OCI-LY7 (cell line): Measurements from ENCODE around the gene NEMP1. TPM values are rescaled to one million over a fixed set of nuclear protein-coding genes. Genes with fewer than 3 reads are reported as not detected.

ENCODE experiments used
- BruUV-seq: library from RNA; stranded (reverse); fragments of 400-500 nt; replicated peaks from 2 replicates; lab custom pipeline; 2021; lab: Mats Ljungman, UMichigan
- CTCF ChIA-PET: fragments of 300-600 bp; sonication (Branson Sonifier 250); formaldehyde crosslinking; loops from one replicate; lab custom pipeline; 2022; ENCODE audit warnings: antibody characterized with exemption; ENCODE audit not compliant: unreplicated experiment; lab: Charles Lee
- POLR2A ChIA-PET: fragments of 300-600 bp; sonication (Branson Sonifier 250); formaldehyde crosslinking; loops from one replicate; lab custom pipeline; 2022; ENCODE audit warnings: antibody characterized with exemption; lab: Charles Lee
- DNase-seq: peaks from one replicate; pipeline ENCODE4 v3.0.0-alpha.2; 2015; ENCODE audit warnings: low spot score
- H2AFZ ChIP-seq: fragments of 200-600 bp; sonication (generic), shearing (Covaris generic); 2 replicates; pipeline ENCODE4 v1.6.1; 2014; ENCODE audit warnings: mild to moderate bottlenecking, antibody characterized with exemption, low read length, moderate library complexity
- H3K27ac ChIP-seq: fragments of 200-600 bp; sonication (generic); 2 replicates; pipeline ENCODE4 v1.5.1; 2014; ENCODE audit warnings: mixed run types, low read depth, mild to moderate bottlenecking, moderate library complexity, low read length, inconsistent platforms; ENCODE audit not compliant: poor library complexity, severe bottlenecking
- H3K36me3 ChIP-seq: fragments of 200-600 bp; sonication (generic); 2 replicates; pipeline ENCODE4 v1.6.1; 2014; ENCODE audit warnings: mild to moderate bottlenecking, antibody characterized with exemption, low read length, moderate library complexity, mixed read lengths; ENCODE audit not compliant: insufficient read depth
- H3K4me1 ChIP-seq: fragments of 200-600 bp; sonication (generic); 2 replicates; pipeline ENCODE4 v1.5.1; 2014; ENCODE audit warnings: mild to moderate bottlenecking, low read length; ENCODE audit not compliant: insufficient read depth, poor library complexity, severe bottlenecking
- H3K4me2 ChIP-seq: fragments of 200-600 bp; sonication (generic); 2 replicates; pipeline ENCODE4 v1.6.1; 2014; ENCODE audit warnings: mild to moderate bottlenecking, low read length
- H3K4me3 ChIP-seq: fragments of 200-600 bp; sonication (generic); 2 replicates; pipeline ENCODE4 v1.5.1; 2014; ENCODE audit warnings: mild to moderate bottlenecking, low read depth, low read length; ENCODE audit not compliant: poor library complexity, severe bottlenecking
- H3K79me2 ChIP-seq: fragments of 200-600 bp; sonication (generic); 2 replicates; pipeline ENCODE4 v1.6.1; 2016; ENCODE audit warnings: low read depth, mild to moderate bottlenecking, low read length, moderate library complexity, mixed read lengths; ENCODE audit not compliant: insufficient read depth
- H3K9me2 ChIP-seq: fragments of 200-600 bp; sonication (generic); 2 replicates; pipeline ENCODE4 v1.6.1; 2016; ENCODE audit warnings: mild to moderate bottlenecking, low read length, mixed read lengths; ENCODE audit not compliant: insufficient read depth
- H3K9me3 ChIP-seq: fragments of 200-600 bp; sonication (generic); 2 replicates; pipeline ENCODE4 v1.6.1; 2014; ENCODE audit warnings: mild to moderate bottlenecking, mixed run types, low read length, mixed read lengths
- H4K20me1 ChIP-seq: fragments of 200-600 bp; sonication (generic); 2 replicates; pipeline ENCODE4 v1.6.1; 2014; ENCODE audit warnings: mild to moderate bottlenecking, antibody characterized with exemption, low read length, moderate library complexity, mixed read lengths; ENCODE audit not compliant: insufficient read depth
- CTCF ChIP-seq: fragments of 200-600 bp; sonication (generic); conservative IDR thresholded peaks from 2 replicates; pipeline ENCODE4 v1.5.1; 2014; ENCODE audit warnings: mild to moderate bottlenecking, antibody characterized with exemption, low read length, moderate library complexity, mixed read lengths
- EZH2phosphoT487 ChIP-seq: fragments of 200-600 bp; sonication (generic); IDR thresholded peaks from 2 replicates; pipeline ENCODE4 v1.6.1; 2018; ENCODE audit warnings: low read depth, borderline replicate concordance, mild to moderate bottlenecking, mixed run types, antibody characterized with exemption, low read length, moderate library complexity, mixed read lengths
- intact Hi-C: fragments of 100-400 bp; cut with micrococcal nuclease; formaldehyde crosslinking; loops from one replicate; pipeline ENCODE4 v1.10.0; 2022; ENCODE audit not compliant: unreplicated experiment
- total RNA-seq, 2 experiments: library from RNA; depleted of rRNA in 1 of 2; stranded (reverse); fragments of >200 nt in 1 of 2; shearing (Covaris generic) in 1 of 2; gene quantifications; 2 replicates each; pipeline ENCODE4 v1.2.3, GENCODE V29; 2014 to 2022

Gene NEMP1
- total RNA-seq, 2 experiments from 2014 or later = 45.7 to 86.3 TPM

- intact Hi-C loops = no loop called here
- H4K20me1 ChIP-seq = no peaks in the 10 kb centered on the region
- no TSS peak for BruUV-seq
- DNase-seq = no peak
- no peak overlapping the region for H3K27ac ChIP-seq
- H3K4me2 ChIP-seq = no peak overlapping the region
- TF ChIP-seq EZH2phosphoT487 = no peak
- TF ChIP-seq CTCF = no peak
- peaks cover 82% of the 10 kb centered on the region for H3K36me3 ChIP-seq
- ChIA-PET CTCF (interaction anchor here (0.8 kb wide), 1 partner anchor 15 kb away, joined by 4 read pairs; no protein-coding TSS in a partner anchor), POLR2A (interaction anchor here (0.6 to 1.7 kb wide), 2 partner anchors 9 to 28 kb away, joined by 4 read pairs; no protein-coding TSS in a partner anchor)
- H3K9me2 ChIP-seq = no peaks in the 10 kb centered on the region
- H3K4me3 ChIP-seq = no peak overlapping the region
- H3K79me2 ChIP-seq = no peaks in the 10 kb centered on the region
- H2AFZ ChIP-seq = no peak overlapping the region
- no peaks in the 10 kb centered on the region for H3K9me3 ChIP-seq
- peaks cover 19% of the 10 kb centered on the region for H3K4me1 ChIP-seq
Measured at GRCh38 chr12:57096748-57097553, 18.4 kb upstream of the NEMP1 start.

- Histone ChIP-seq H3K9me3 (no peaks in the 10 kb centered on the region), H3K9me2 (no peaks in the 10 kb centered on the region), H3K36me3 (peaks cover 78% of the 10 kb centered on the region), H3K4me1 (peaks cover 19% of the 10 kb centered on the region), H3K4me3 (no peak overlapping the region), H3K79me2 (no peaks in the 10 kb centered on the region), H4K20me1 (no peaks in the 10 kb centered on the region), H2AFZ (no peak overlapping the region), H3K4me2 (no peak overlapping the region), H3K27ac (no peak overlapping the region)
- no peak for DNase-seq
- ChIA-PET CTCF (no interaction called here), POLR2A (no interaction called here)
- TF ChIP-seq CTCF = no peak
- BruUV-seq = no TSS peak
- intact Hi-C loops = no loop called here
Measured at GRCh38 chr12:57096099-57096572, 17.5 kb upstream of the NEMP1 start.

GRCh38 chr12:57095440-57095839 is 16.8 kb upstream of the NEMP1 start:
- no peak for DNase-seq
- H2AFZ ChIP-seq = no peak overlapping the region
- H3K79me2 ChIP-seq = no peaks in the 10 kb centered on the region
- H3K27ac ChIP-seq = no peak overlapping the region
- H3K36me3 ChIP-seq = peaks cover 76% of the 10 kb centered on the region
- no peaks in the 10 kb centered on the region for H3K9me2 ChIP-seq
- TF ChIP-seq EZH2phosphoT487 (no peak), CTCF (no peak)
- H3K4me1 ChIP-seq = peaks cover 19% of the 10 kb centered on the region
- H3K4me2 ChIP-seq = no peak overlapping the region
- H4K20me1 ChIP-seq = no peaks in the 10 kb centered on the region
- no TSS peak for BruUV-seq
- intact Hi-C loops = no loop called here
- POLR2A ChIA-PET = interaction anchor here (0.5 kb wide), 1 partner anchor 836 kb away, joined by 3 read pairs; no protein-coding TSS in a partner anchor
- no peaks in the 10 kb centered on the region for H3K9me3 ChIP-seq
- no peak overlapping the region for H3K4me3 ChIP-seq
- CTCF ChIA-PET = interaction anchor here (0.6 kb wide), 1 partner anchor 40 kb away, joined by 3 read pairs; no protein-coding TSS in a partner anchor
